H1 (cell line): Measurements from ENCODE around the gene MCAT. TPM values are rescaled to one million over a fixed set of nuclear protein-coding genes. Genes with fewer than 3 reads are reported as not detected.

Experiments used
- CTCF ChIA-PET: fragments of 300-600 bp; sonication (Branson Sonifier 250); formaldehyde crosslinking; loops from one replicate; lab custom pipeline; 2021; ENCODE audit not compliant: partially characterized antibody; lab: Charles Lee
- POLR2A ChIA-PET: fragments of 300-600 bp; sonication (Branson Sonifier 250); formaldehyde crosslinking; loops from one replicate; lab custom pipeline; 2021; ENCODE audit warnings: inconsistent platforms; ENCODE audit not compliant: partially characterized antibody; lab: Charles Lee
- DNase-seq, 2 experiments: peaks; one replicate each; pipeline versions ENCODE4 v3.0.0 to v3.0.0-alpha.2; 2010 to 2022; ENCODE audit warnings: low spot score in 2 of 2, low read depth in 1 of 2, mixed read lengths in 1 of 2
- FAIRE-seq: peaks from 2 replicates; lab custom pipeline; 2011; peaks lifted over from hg19 to GRCh38; lab: Jason Lieb, UNC
- H2AFZ ChIP-seq: 2 replicates; pipeline ENCODE4 v1.8.1; 2012; ENCODE audit warnings: low read length, inconsistent platforms
- H2AK5ac ChIP-seq: 2 replicates; pipeline ENCODE4 v1.6.1; 2013; ENCODE audit warnings: low read depth, low read length
- H2BK120ac ChIP-seq: replicated peaks from 2 replicates; pipeline ENCODE3; 2013; ENCODE audit warnings: low read depth, low read length, inconsistent platforms
- H2BK12ac ChIP-seq: 2 replicates; pipeline ENCODE4 v1.6.1; 2013; ENCODE audit warnings: low read depth, low read length
- H2BK15ac ChIP-seq: 2 replicates; pipeline ENCODE4 v1.6.1; 2013; ENCODE audit warnings: low read length
- H2BK20ac ChIP-seq: 2 replicates; pipeline ENCODE4 v1.6.1; 2013; ENCODE audit warnings: low read length
- H2BK5ac ChIP-seq: 2 replicates; pipeline ENCODE4 v1.6.1; 2013; ENCODE audit warnings: low read depth, low read length
- H3K14ac ChIP-seq: 2 replicates; pipeline ENCODE4 v1.6.1; 2013; ENCODE audit warnings: inconsistent platforms; ENCODE audit not compliant: insufficient read length
- H3K18ac ChIP-seq: 2 replicates; pipeline ENCODE4 v1.6.1; 2013; ENCODE audit warnings: low read length; ENCODE audit errors: extremely low read depth
- H3K23ac ChIP-seq: 2 replicates; pipeline ENCODE4 v1.6.1; 2013; ENCODE audit warnings: inconsistent platforms; ENCODE audit not compliant: insufficient read length
- H3K23me2 ChIP-seq: 2 replicates; pipeline ENCODE4 v1.6.1; 2013; ENCODE audit warnings: low read depth, low read length
- H3K27ac ChIP-seq: 2 replicates; pipeline ENCODE4 v1.6.1; 2011; ENCODE audit warnings: low read depth, low read length, inconsistent platforms
- H3K27me3 ChIP-seq, 4 experiments: replicated peaks in 1 of 4; 1 replicate in 1 of 4; 2 replicates in 3 of 4; pipeline versions ENCODE4 v1.6.1 to v1.8.1; 2011 to 2013; ENCODE audit warnings: low read length in 3 of 4, mild to moderate bottlenecking in 3 of 4, inconsistent platforms in 2 of 4, mixed read lengths in 2 of 4, moderate library complexity in 1 of 4; ENCODE audit not compliant: control insufficient read depth in 3 of 4, insufficient read depth in 3 of 4; ENCODE audit errors: extremely low read depth in 1 of 4
- H3K36me3 ChIP-seq, 4 experiments: 2 replicates each; pipeline versions ENCODE4 v1.6.1 to v1.8.1; 2011 to 2013; ENCODE audit warnings: mild to moderate bottlenecking in 4 of 4, low read length in 3 of 4, moderate library complexity in 2 of 4, control low read depth in 1 of 4, inconsistent platforms in 1 of 4; ENCODE audit not compliant: insufficient read depth in 4 of 4, control insufficient read depth in 2 of 4
- H3K4ac ChIP-seq: replicated peaks from 2 replicates; pipeline ENCODE3; 2013; ENCODE audit warnings: low read length, low read depth, mixed read lengths, inconsistent platforms; ENCODE audit not compliant: insufficient read length
- H3K4me1 ChIP-seq, 4 experiments: replicated peaks in 1 of 4; 1 replicate in 1 of 4; 2 replicates in 3 of 4; pipeline versions ENCODE4 v1.6.1 to v1.8.1; 2011 to 2013; ENCODE audit warnings: low read length in 3 of 4, inconsistent platforms in 2 of 4, mixed read lengths in 1 of 4; ENCODE audit not compliant: insufficient read depth in 4 of 4, control insufficient read depth in 3 of 4
- H3K4me2 ChIP-seq, 2 experiments: 2 replicates each; pipeline versions ENCODE4 v1.6.1 to v1.8.1; 2011 to 2013; ENCODE audit warnings: low read depth in 2 of 2, low read length in 2 of 2, control low read depth in 1 of 2, inconsistent platforms in 1 of 2, mild to moderate bottlenecking in 1 of 2; ENCODE audit not compliant: insufficient read depth in 1 of 2
- H3K4me3 ChIP-seq, 4 experiments: fragments of 200-600, 300-600 bp in 1 of 4; sonication (generic), shearing (Covaris generic), sonication (Bioruptor Twin) in 1 of 4; 2 replicates each; pipeline versions ENCODE4 v1.5.1 to v1.8.1; 2011 to 2016; ENCODE audit warnings: low read length in 4 of 4, low read depth in 3 of 4, control low read depth in 2 of 4, inconsistent platforms in 2 of 4, mild to moderate bottlenecking in 2 of 4, mixed read lengths in 1 of 4, moderate library complexity in 1 of 4; ENCODE audit not compliant: insufficient read depth in 2 of 4; ENCODE audit errors: extremely low read depth in 1 of 4
- H3K56ac ChIP-seq: replicated peaks from 2 replicates; pipeline ENCODE3; 2013; ENCODE audit warnings: low read depth, mild to moderate bottlenecking, mixed read lengths, low read length, inconsistent platforms; ENCODE audit not compliant: insufficient read length
- H3K79me1 ChIP-seq: 2 replicates; pipeline ENCODE4 v1.6.1; 2013; ENCODE audit warnings: low read depth, low read length, control low read depth
- H3K79me2 ChIP-seq, 2 experiments: 2 replicates each; pipeline versions ENCODE4 v1.6.1 to v1.8.1; 2012 to 2013; ENCODE audit warnings: low read length in 2 of 2, mild to moderate bottlenecking in 2 of 2, inconsistent platforms in 1 of 2; ENCODE audit not compliant: insufficient read depth in 2 of 2, control insufficient read depth in 1 of 2
- H3K9ac ChIP-seq, 4 experiments: replicated peaks in 1 of 4; 1 replicate in 1 of 4; 2 replicates in 3 of 4; pipeline versions ENCODE4 v1.6.1 to v1.8.1; 2011 to 2013; ENCODE audit warnings: low read depth in 3 of 4, low read length in 3 of 4, control low read depth in 2 of 4, mild to moderate bottlenecking in 2 of 4, moderate library complexity in 2 of 4, inconsistent platforms in 1 of 4; ENCODE audit errors: extremely low read depth in 1 of 4
- H3K9me3 ChIP-seq, 2 experiments: 2 replicates each; pipeline versions ENCODE4 v1.6.1 to v1.8.1; 2012 to 2013; ENCODE audit warnings: mild to moderate bottlenecking in 2 of 2, moderate library complexity in 2 of 2, control low read depth in 1 of 2, inconsistent platforms in 1 of 2, low read depth in 1 of 2, low read length in 1 of 2, mixed read lengths in 1 of 2; ENCODE audit not compliant: insufficient read depth in 2 of 2
- H4K20me1 ChIP-seq, 2 experiments: replicated peaks in 1 of 2; 2 replicates each; pipeline versions ENCODE3 to v1.8.1; 2011 to 2013; ENCODE audit warnings: inconsistent platforms in 2 of 2, low read length in 2 of 2, mild to moderate bottlenecking in 1 of 2; ENCODE audit not compliant: insufficient read depth in 2 of 2, control insufficient read depth in 1 of 2
- H4K5ac ChIP-seq: 2 replicates; pipeline ENCODE4 v1.6.1; 2013; ENCODE audit warnings: low read length, low read depth, mixed read lengths, inconsistent platforms; ENCODE audit not compliant: insufficient read length
- H4K8ac ChIP-seq: 2 replicates; pipeline ENCODE4 v1.8.0; 2013; ENCODE audit warnings: mild to moderate bottlenecking, moderate library complexity, low read length, inconsistent platforms; ENCODE audit not compliant: insufficient read depth; ENCODE audit errors: extremely low read depth
- H4K91ac ChIP-seq: replicated peaks from 2 replicates; pipeline ENCODE3; 2013; ENCODE audit warnings: low read length, mixed read lengths, inconsistent platforms; ENCODE audit not compliant: insufficient read length
- ATF3 ChIP-seq: IDR thresholded peaks from 2 replicates; pipeline ENCODE4 v1.6.1; 2011; ENCODE audit warnings: low read depth, mild to moderate bottlenecking, low read length; ENCODE audit not compliant: insufficient read depth
- CBX5 ChIP-seq: fragments of 300-800, 300-1000 bp; sonication (generic); IDR thresholded peaks from 2 replicates; pipeline ENCODE4 v1.7.1; 2016; ENCODE audit warnings: antibody characterized with exemption, low read length, low read depth
- CHD2 ChIP-seq: IDR thresholded peaks from 2 replicates; pipeline ENCODE4 v1.6.1; 2012; ENCODE audit warnings: low read length, improper control_type of control experiment
- EGR1 ChIP-seq: IDR thresholded peaks from 2 replicates; pipeline ENCODE4 v1.6.1; 2011; ENCODE audit warnings: low read depth, low read length, borderline replicate concordance
- KDM5A ChIP-seq: fragments of 200-600 bp; IDR thresholded peaks from 2 replicates; pipeline ENCODE4 v1.7.1; 2012; ENCODE audit warnings: mild to moderate bottlenecking, low read length, inconsistent platforms, mixed read lengths
- NRF1 ChIP-seq: IDR thresholded peaks from 2 replicates; pipeline ENCODE4 v1.6.1; 2011; ENCODE audit warnings: mild to moderate bottlenecking, low read depth, low read length, improper control_type of control experiment
- WGBS, 2 experiments: shearing (Covaris generic) in 1 of 2; methylation state at CpG; one replicate each; pipeline versions ENCODE4 v1.1.6 to v1.1.7; 2013 to 2015; ENCODE audit warnings: low lambda C conversion rate in 2 of 2, mixed read lengths in 2 of 2, inconsistent platforms in 1 of 2, low coverage in 1 of 2, missing lambda C conversion rate in 1 of 2; ENCODE audit not compliant: insufficient replicate concordance in 2 of 2, insufficient coverage in 1 of 2, insufficient read length in 1 of 2; ENCODE audit errors: extremely low coverage in 1 of 2, missing lambda C conversion rate in 1 of 2; 5-methylcytosine and 5-hydroxymethylcytosine counted together
- polyA plus RNA-seq, 7 experiments: library from polyadenylated mRNA; depleted of rRNA in 3 of 7; stranded (reverse) in 5 of 7; unstranded in 2 of 7; fragments of >200 nt in 5 of 7; fragments of 200-250 nt in 2 of 7; gene quantifications; 1 replicate in 5 of 7; 2 replicates in 1 of 7; 4 replicates in 1 of 7; pipeline versions ENCODE4 v1.2.1 to v1.2.3, GENCODE V29; 2011 to 2013; ENCODE audit warnings: missing spikeins in 2 of 7, mixed read lengths in 2 of 7
- total RNA-seq: library from RNA; stranded (reverse); fragmentation: NEBNext Ultra II Directional; extraction: Animal tissue kit (Norgen Biotek cat#: 25700); gene quantifications from 2 replicates; pipeline ENCODE4 v1.2.1, GENCODE V29; 2021

The MCAT gene
- total and polyA plus RNA-seq, 2 of the 8 experiments (the other 6 are each of a cell fraction or from before 2014, with no cell fraction given): 15.8 to 17.4 TPM

- H4K8ac ChIP-seq: no peak overlapping the region
- CTCF ChIA-PET: interaction anchor here (1.0 to 2.2 kb wide), 3 partner anchors 13 to 68 kb away, joined by 3 to 5 read pairs (median 4); no protein-coding TSS in a partner anchor
- H3K56ac ChIP-seq: no peak overlapping the region
- H3K9me3 ChIP-seq: no peaks in the 10 kb centered on the region
- no peak overlapping the region for H2BK20ac ChIP-seq
- H4K91ac ChIP-seq: no peak overlapping the region
- H3K9ac ChIP-seq: no peak overlapping the region
- no peak overlapping the region for H3K27ac ChIP-seq
- TF ChIP-seq NRF1: no peak
- no peak for TF ChIP-seq CHD2
- TF ChIP-seq KDM5A: no peak
- no peak for TF ChIP-seq EGR1
- TF ChIP-seq CBX5: no peak
- TF ChIP-seq ATF3: no peak
- FAIRE-seq: no peak
- H3K14ac ChIP-seq: no peak overlapping the region
- peaks cover 0 to 6% (median 0%) of the 10 kb centered on the region in 4 experiments; a peak in 3 of 7 replicates for H3K4me1 ChIP-seq
- no peak overlapping the region for H3K18ac ChIP-seq
- peaks cover 5% of the 10 kb centered on the region for H3K79me1 ChIP-seq
- no peak overlapping the region for H2AK5ac ChIP-seq
- no peak overlapping the region for H2BK15ac ChIP-seq
- no peak overlapping the region for H2BK12ac ChIP-seq
- H3K4ac ChIP-seq: no peak overlapping the region
- POLR2A ChIA-PET: no interaction called here
- H3K27me3 ChIP-seq: no peaks in the 10 kb centered on the region
- H4K5ac ChIP-seq: no peak overlapping the region
- 84% methylated on average over 13 of the region's 13 CpGs; no CpG with 5 or more reads in 1 of the 2 experiments for WGBS, 2 experiments
- H3K4me2 ChIP-seq: no peak overlapping the region
- H2AFZ ChIP-seq: no peak overlapping the region
- peaks cover 2 to 15% (median 3%) of the 10 kb centered on the region in 4 experiments; a peak in 4 of 8 replicates for H3K36me3 ChIP-seq
- no peak overlapping the region for H3K23ac ChIP-seq
- no peak for DNase-seq
- no peak overlapping the region for H3K4me3 ChIP-seq
- peaks cover 3 to 12% of the 10 kb centered on the region in 2 experiments for H4K20me1 ChIP-seq
- no peak overlapping the region for H2BK120ac ChIP-seq
- no peaks in the 10 kb centered on the region for H3K23me2 ChIP-seq
- no peaks in the 10 kb centered on the region for H3K79me2 ChIP-seq
- no peak overlapping the region for H2BK5ac ChIP-seq
Observed at GRCh38 chr22:43128116-43128515, 15.1 kb downstream of the MCAT start.
